HepG2 (cell line): ENCODE measurements around the gene HDHD3. TPM values are rescaled to one million over a fixed set of nuclear protein-coding genes. Genes with fewer than 3 reads are reported as not detected.

Source experiments
- ATF7-NPFF ChIP-seq: sonication (generic); formaldehyde crosslinking; IDR thresholded peaks from 2 replicates; pipeline ENCODE4 v1.8.1; 2023; ENCODE audit warnings: mild to moderate bottlenecking, low read depth, missing genetic modification reagents, moderate library complexity
- BORCS8-MEF2B ChIP-seq: sonication (generic); formaldehyde crosslinking; IDR thresholded peaks from 2 replicates; pipeline ENCODE4 v1.8.0; 2022; ENCODE audit warnings: mild to moderate bottlenecking, missing genetic modification reagents
- CEBPB ChIP-seq: IDR thresholded peaks from 2 replicates; pipeline ENCODE4 v1.6.1; 2011; ENCODE audit warnings: low read depth, low read length, improper control_type of control experiment, borderline replicate concordance
- FOXP4 ChIP-seq: sonication (generic); formaldehyde crosslinking; IDR thresholded peaks from 2 replicates; pipeline ENCODE4 v1.4.0; 2020; ENCODE audit warnings: missing genetic modification reagents
- GABPA ChIP-seq, 2 experiments: IDR thresholded peaks; 2 replicates each; pipeline ENCODE4 v1.6.1; 2011 to 2016; ENCODE audit warnings: low read depth in 2 of 2, low read length in 1 of 2, missing biosample characterization in 1 of 2, missing genetic modification characterization in 1 of 2
- HOXA5 ChIP-seq: sonication (generic); formaldehyde crosslinking; IDR thresholded peaks from 2 replicates; pipeline ENCODE4 v1.4.0; 2020; ENCODE audit warnings: missing genetic modification reagents
- HOXA7 ChIP-seq: sonication (generic); formaldehyde crosslinking; IDR thresholded peaks from 2 replicates; pipeline ENCODE4 v1.8.1; 2022; ENCODE audit warnings: mild to moderate bottlenecking, missing genetic modification reagents, moderate library complexity
- KDM3A ChIP-seq: IDR thresholded peaks from 2 replicates; pipeline ENCODE4 v1.6.1; 2018; ENCODE audit warnings: low read depth, missing compliant biosample characterization
- NFRKB ChIP-seq: fragments of 450-650 bp; IDR thresholded peaks from 2 replicates; pipeline ENCODE4 v1.6.1; 2017
- REST ChIP-seq, 2 experiments: IDR thresholded peaks; 2 replicates each; pipeline ENCODE4 v1.6.1; 2011 to 2012; ENCODE audit warnings: low read length in 2 of 2, borderline replicate concordance in 1 of 2, low read depth in 1 of 2, mild to moderate bottlenecking in 1 of 2, moderate library complexity in 1 of 2
- SRF ChIP-seq: IDR thresholded peaks from 2 replicates; pipeline ENCODE4 v1.6.1; 2011; ENCODE audit warnings: mild to moderate bottlenecking, low read depth, low read length, moderate library complexity
- SSRP1 ChIP-seq: IDR thresholded peaks from 2 replicates; pipeline ENCODE4 v1.6.1; 2016; ENCODE audit warnings: control low read depth
- TOE1 ChIP-seq: sonication (generic); formaldehyde crosslinking; IDR thresholded peaks from 2 replicates; pipeline ENCODE4 v1.4.0; 2020; ENCODE audit warnings: mild to moderate bottlenecking, missing genetic modification reagents
- USF2 ChIP-seq, 2 experiments: sonication (generic) in 1 of 2; formaldehyde crosslinking in 1 of 2; IDR thresholded peaks; 2 replicates each; pipeline versions ENCODE4 v1.5.1 to v1.6.1; 2011 to 2020; ENCODE audit warnings: borderline replicate concordance in 1 of 2, low read depth in 1 of 2, low read length in 1 of 2, mild to moderate bottlenecking in 1 of 2, missing genetic modification reagents in 1 of 2, moderate library complexity in 1 of 2
- ZNF576 ChIP-seq: sonication (generic); formaldehyde crosslinking; IDR thresholded peaks from 2 replicates; pipeline ENCODE4 v1.4.0; 2020; ENCODE audit warnings: mild to moderate bottlenecking, missing genetic modification reagents
- ZNF710 ChIP-seq: sonication (generic); formaldehyde crosslinking; IDR thresholded peaks from 2 replicates; pipeline ENCODE4 v1.5.0; 2020; ENCODE audit warnings: mild to moderate bottlenecking, missing genetic modification reagents, borderline replicate concordance
- polyA plus RNA-seq, 8 experiments: library from polyadenylated mRNA; depleted of rRNA in 3 of 8; stranded (reverse) in 7 of 8; unstranded in 1 of 8; fragments of >200 nt; fragmentation: Illumina TruSeq in 4 of 8; extraction: Trizol in 4 of 8; gene quantifications; 2 replicates each; pipeline versions ENCODE4 v1.2.1 to v1.2.3, GENCODE V29; 2011 to 2016; ENCODE audit warnings: low read depth in 4 of 8, missing spikeins in 1 of 8, mixed read lengths in 1 of 8; ENCODE audit not compliant: insufficient read depth in 1 of 8
- total RNA-seq, 5 experiments: library from RNA; depleted of rRNA; stranded (reverse); fragments of >200 nt; fragmentation: Illumina TruSeq; extraction: Trizol; gene quantifications; 2 replicates each; pipeline ENCODE4 v1.2.3, GENCODE V29; 2016; ENCODE audit warnings: low read depth in 1 of 5

HDHD3 gene
- total and polyA plus RNA-seq, 2 of the 13 experiments (the other 11 are each of a cell fraction or from before 2014, with no cell fraction given) = 23.1 to 38.5 TPM

- TF ChIP-seq SRF (no peak; the same call in 1 of the 2 replicates), HOXA7 (CRISPR knock-in tag) (no peak), USF2 (IDR thresholded peaks at IDR 0.05; ENCODE audit: low read depth, low read length) (no peak), USF2 (CRISPR knock-in tag; IDR thresholded peaks at IDR 0.05; ENCODE audit: borderline replicate concordance) (no peak), GABPA (IDR thresholded peaks at IDR 0.05; ENCODE audit: low read depth, low read length) (peak; percentile 49), GABPA (CRISPR knock-in tag; IDR thresholded peaks at IDR 0.05; ENCODE audit: low read depth) (peak; percentile 87), FOXP4 (peak; percentile 60; the same call in 1 of the 2 replicates), ATF7-NPFF (CRISPR knock-in tag) (no peak), ZNF710 (CRISPR knock-in tag) (peak; percentile 75), CEBPB (no peak), NFRKB (no peak), HOXA5 (peak; percentile 88), BORCS8-MEF2B (peak; percentile 62; the same call in 1 of the 2 replicates), REST (IDR thresholded peaks at IDR 0.05; ENCODE audit: borderline replicate concordance in 1 of 2, low read depth in 1 of 2, low read length in 2 of 2) (no peak; a peak in 1 of 4 replicates), ZNF576 (no peak), KDM3A (CRISPR knock-in tag) (peak; percentile 89; the same call in 1 of the 2 replicates), SSRP1 (no peak), TOE1 (CRISPR knock-in tag) (peak; percentile 77; the same call in 1 of the 2 replicates)
Measured at GRCh38 chr9:113401027-113401792, 24.4 kb upstream of the HDHD3 start, which contains the start of gene ALAD (continued).
